T-helper 17 cell (primary cell): ENCODE measurements around the gene CDH7. TPM values are rescaled to one million over a fixed set of nuclear protein-coding genes. Genes with fewer than 3 reads are reported as not detected.

ENCODE experiments used
- ATAC-seq: fragments of 150-1000 bp; cut with Tn5 transposase; 2 replicates; pipeline ENCODE4 v1.10.0; 2021; ENCODE audit warnings: mild to moderate bottlenecking, moderate library complexity
- DNase-seq, 3 donors: peaks; one replicate each; pipeline versions ENCODE4 v3.0.0 to v3.0.0-alpha.2; 2020 to 2021
- H3K9me3 ChIP-seq: one replicate; pipeline ENCODE4 v1.7.0; 2013; ENCODE audit warnings: low read length, mild to moderate bottlenecking; ENCODE audit not compliant: control insufficient read depth, poor library complexity, severe bottlenecking
- H3K27ac Mint-ChIP-seq: one replicate; pipeline ENCODE4 v1.8.0; 2022; ENCODE audit warnings: mild to moderate bottlenecking, moderate library complexity, mixed read lengths
- H3K27me3 Mint-ChIP-seq: one replicate; pipeline ENCODE4 v1.8.0; 2022; ENCODE audit warnings: mixed read lengths
- H3K36me3 Mint-ChIP-seq: one replicate; pipeline ENCODE4 v1.8.0; 2022; ENCODE audit warnings: low read depth, mixed read lengths
- H3K4me1 Mint-ChIP-seq: one replicate; pipeline ENCODE4 v1.8.0; 2022; ENCODE audit warnings: mild to moderate bottlenecking, mixed read lengths
- H3K4me3 Mint-ChIP-seq: one replicate; pipeline ENCODE4 v1.8.0; 2022; ENCODE audit warnings: mild to moderate bottlenecking, moderate library complexity, mixed read lengths
- total RNA-seq, 4 donors: library from RNA in 2 of 4; stranded (reverse) in 2 of 4; gene quantifications; one replicate each; pipeline ENCODE4 v1.2.3 and lab custom pipeline; 2022 to 2026

Gene CDH7
- total RNA-seq, 2 donors from 2014 or later = not detected

- peaks cover 3% of the 10 kb centered on the region for H3K9me3 ChIP-seq
- ATAC-seq = no peak
- H3K36me3 Mint-ChIP-seq = no peaks in the 10 kb centered on the region
- no peak overlapping the region for H3K4me3 Mint-ChIP-seq
- no peaks in the 10 kb centered on the region for H3K27me3 Mint-ChIP-seq
- H3K4me1 Mint-ChIP-seq = no peaks in the 10 kb centered on the region
- H3K27ac Mint-ChIP-seq = no peak overlapping the region
- no peak for DNase-seq
Measured at GRCh38 chr18:65752625-65753325, 2.0 kb downstream of the CDH7 start.

- no peak overlapping the region for H3K27ac Mint-ChIP-seq
- no peaks in the 10 kb centered on the region for H3K4me1 Mint-ChIP-seq
- DNase-seq (no peak), ATAC-seq (no peak)
- peaks cover 3% of the 10 kb centered on the region for H3K9me3 ChIP-seq
- H3K4me3 Mint-ChIP-seq = no peak overlapping the region
- H3K36me3 Mint-ChIP-seq = no peaks in the 10 kb centered on the region
- no peaks in the 10 kb centered on the region for H3K27me3 Mint-ChIP-seq
Measured at GRCh38 chr18:65753520-65753919, 2.7 kb downstream of the CDH7 start.

GRCh38 chr18:65754121-65754520 is 3.3 kb downstream of the CDH7 start:
- DNase-seq = no peak
- no peaks in the 10 kb centered on the region for H3K4me1 Mint-ChIP-seq
- no peak for ATAC-seq

GRCh38 chr18:65755616-65756015 is 4.8 kb downstream of the CDH7 start:
- Mint-ChIP-seq H3K4me3 (no peak overlapping the region), H3K36me3 (no peaks in the 10 kb centered on the region), H3K27me3 (no peaks in the 10 kb centered on the region), H3K27ac (no peak overlapping the region), H3K4me1 (no peaks in the 10 kb centered on the region)
- H3K9me3 ChIP-seq = peaks cover 3% of the 10 kb centered on the region
- DNase-seq = no peak
- no peak for ATAC-seq

More at GRCh38 chr18:65754121-65754520, 3.3 kb downstream of the CDH7 start:
- H3K9me3 ChIP-seq = peaks cover 3% of the 10 kb centered on the region
- Mint-ChIP-seq H3K36me3 (no peaks in the 10 kb centered on the region), H3K27ac (no peak overlapping the region), H3K4me3 (no peak overlapping the region), H3K27me3 (no peaks in the 10 kb centered on the region)

- no peaks in the 10 kb centered on the region for H3K9me3 ChIP-seq
- ATAC-seq (no peak), DNase-seq (no peak)
- H3K27ac Mint-ChIP-seq = no peak overlapping the region
- H3K4me3 Mint-ChIP-seq = no peak overlapping the region
- no peaks in the 10 kb centered on the region for H3K4me1 Mint-ChIP-seq
- H3K27me3 Mint-ChIP-seq = no peaks in the 10 kb centered on the region
- no peaks in the 10 kb centered on the region for H3K36me3 Mint-ChIP-seq
Measured at GRCh38 chr18:65760457-65760856, 9.6 kb downstream of the CDH7 start.

- DNase-seq (no peak), ATAC-seq (no peak)
- Mint-ChIP-seq H3K4me3 (no peak overlapping the region), H3K27ac (no peak overlapping the region), H3K36me3 (no peaks in the 10 kb centered on the region), H3K4me1 (no peaks in the 10 kb centered on the region), H3K27me3 (no peaks in the 10 kb centered on the region)
- H3K9me3 ChIP-seq = no peaks in the 10 kb centered on the region
Measured at GRCh38 chr18:65761636-65762295, 11.0 kb downstream of the CDH7 start.

GRCh38 chr18:65762556-65762955 is 11.7 kb downstream of the CDH7 start:
- Mint-ChIP-seq H3K36me3 (no peaks in the 10 kb centered on the region), H3K27me3 (no peaks in the 10 kb centered on the region), H3K27ac (no peak overlapping the region), H3K4me1 (no peaks in the 10 kb centered on the region), H3K4me3 (no peak overlapping the region)
- H3K9me3 ChIP-seq = no peaks in the 10 kb centered on the region
- DNase-seq (no peak), ATAC-seq (no peak)

GRCh38 chr18:65767406-65767805 is 16.6 kb downstream of the CDH7 start:
- Mint-ChIP-seq H3K36me3 (no peaks in the 10 kb centered on the region), H3K27ac (no peak overlapping the region), H3K27me3 (no peaks in the 10 kb centered on the region), H3K4me1 (no peaks in the 10 kb centered on the region), H3K4me3 (no peak overlapping the region)
- ATAC-seq (no peak), DNase-seq (no peak)
- H3K9me3 ChIP-seq = no peaks in the 10 kb centered on the region

GRCh38 chr18:65768120-65768778 is 17.4 kb downstream of the CDH7 start:
- DNase-seq (no peak), ATAC-seq (no peak)
- no peaks in the 10 kb centered on the region for H3K4me1 Mint-ChIP-seq
- H3K9me3 ChIP-seq = peaks cover 4% of the 10 kb centered on the region
- H3K27me3 Mint-ChIP-seq = no peaks in the 10 kb centered on the region
- H3K27ac Mint-ChIP-seq = no peak overlapping the region
- H3K36me3 Mint-ChIP-seq = no peaks in the 10 kb centered on the region
- no peak overlapping the region for H3K4me3 Mint-ChIP-seq

- DNase-seq (no peak), ATAC-seq (no peak)
- H3K4me1 Mint-ChIP-seq = no peaks in the 10 kb centered on the region
- H3K9me3 ChIP-seq = peaks cover 4% of the 10 kb centered on the region
- no peaks in the 10 kb centered on the region for H3K27me3 Mint-ChIP-seq
- H3K4me3 Mint-ChIP-seq = no peak overlapping the region
- no peaks in the 10 kb centered on the region for H3K36me3 Mint-ChIP-seq
- H3K27ac Mint-ChIP-seq = no peak overlapping the region
Measured at GRCh38 chr18:65769652-65770051, 18.8 kb downstream of the CDH7 start.

- H3K27ac Mint-ChIP-seq = no peak overlapping the region
- no peaks in the 10 kb centered on the region for H3K27me3 Mint-ChIP-seq
- no peaks in the 10 kb centered on the region for H3K9me3 ChIP-seq
- no peaks in the 10 kb centered on the region for H3K4me1 Mint-ChIP-seq
- no peaks in the 10 kb centered on the region for H3K36me3 Mint-ChIP-seq
- no peak for ATAC-seq
- no peak overlapping the region for H3K4me3 Mint-ChIP-seq
- DNase-seq = no peak
Measured at GRCh38 chr18:65786474-65786873, 35.7 kb downstream of the CDH7 start.

- H3K27ac Mint-ChIP-seq = no peak overlapping the region
- H3K27me3 Mint-ChIP-seq = no peaks in the 10 kb centered on the region
- H3K4me3 Mint-ChIP-seq = no peak overlapping the region
Measured at GRCh38 chr18:65788373-65788772, 37.6 kb downstream of the CDH7 start.

GRCh38 chr18:65790604-65791003 is 39.8 kb downstream of the CDH7 start:
- no peaks in the 10 kb centered on the region for H3K27me3 Mint-ChIP-seq
- no peak overlapping the region for H3K27ac Mint-ChIP-seq
- DNase-seq (no peak), ATAC-seq (no peak)
- no peaks in the 10 kb centered on the region for H3K9me3 ChIP-seq
- no peaks in the 10 kb centered on the region for H3K4me1 Mint-ChIP-seq
- no peak overlapping the region for H3K4me3 Mint-ChIP-seq
- H3K36me3 Mint-ChIP-seq = no peaks in the 10 kb centered on the region

More at GRCh38 chr18:65788373-65788772, 37.6 kb downstream of the CDH7 start:
- DNase-seq (no peak), ATAC-seq (no peak)
- H3K9me3 ChIP-seq = no peaks in the 10 kb centered on the region
- no peaks in the 10 kb centered on the region for H3K4me1 Mint-ChIP-seq
- H3K36me3 Mint-ChIP-seq = no peaks in the 10 kb centered on the region
